Liver (tissue), 9 donors: ENCODE results near the gene PIK3R3. TPM values are rescaled to one million over a fixed set of nuclear protein-coding genes. Genes with fewer than 3 reads are reported as not detected.

Experiments used
- DNase-seq: peaks from one replicate; pipeline ENCODE4 v3.0.0-alpha.2; 2017; ENCODE audit warnings: low spot score
- H3K27ac ChIP-seq, 2 donors: one replicate each; pipeline ENCODE4 v1.7.0; 2013; ENCODE audit warnings: inconsistent platforms in 2 of 2, low read length in 2 of 2, control low read depth in 1 of 2, low read depth in 1 of 2, mild to moderate bottlenecking in 1 of 2
- H3K27me3 ChIP-seq, 4 donors: one replicate each; pipeline versions ENCODE4 v1.6.1 to v1.7.0; 2013; ENCODE audit warnings: low read length in 3 of 4, inconsistent platforms in 1 of 4, mild to moderate bottlenecking in 1 of 4, moderate library complexity in 1 of 4; ENCODE audit not compliant: control insufficient read depth in 4 of 4, insufficient read depth in 4 of 4
- H3K36me3 ChIP-seq, 4 donors: one replicate each; pipeline versions ENCODE4 v1.6.1 to v1.7.0; 2013; ENCODE audit warnings: low read length in 3 of 4, mild to moderate bottlenecking in 3 of 4, low read depth in 1 of 4, moderate library complexity in 1 of 4; ENCODE audit not compliant: control insufficient read depth in 4 of 4, insufficient read depth in 3 of 4
- H3K4me1 ChIP-seq, 4 donors: one replicate each; pipeline versions ENCODE4 v1.6.1 to v1.7.0; 2013; ENCODE audit warnings: low read length in 3 of 4, mild to moderate bottlenecking in 3 of 4, moderate library complexity in 1 of 4; ENCODE audit not compliant: control insufficient read depth in 4 of 4, insufficient read depth in 4 of 4
- H3K4me3 ChIP-seq, 3 donors: one replicate each; pipeline versions ENCODE4 v1.6.1 to v1.7.0; 2013; ENCODE audit warnings: low read length in 3 of 3, control low read depth in 1 of 3, low read depth in 1 of 3, mild to moderate bottlenecking in 1 of 3
- H3K9ac ChIP-seq, 2 donors: one replicate each; pipeline ENCODE4 v1.7.0; 2013; ENCODE audit warnings: low read length in 2 of 2, mild to moderate bottlenecking in 2 of 2, moderate library complexity in 2 of 2, control low read depth in 1 of 2, low read depth in 1 of 2
- H3K9me3 ChIP-seq, 4 donors: one replicate each; pipeline versions ENCODE4 v1.6.1 to v1.7.0; 2013; ENCODE audit warnings: low read length in 3 of 4; ENCODE audit not compliant: control insufficient read depth in 4 of 4
- ATF3 ChIP-seq: IDR thresholded peaks from 2 replicates; pipeline ENCODE4 v1.6.1; 2016; ENCODE audit warnings: antibody characterized with exemption
- EGR1 ChIP-seq, 2 donors: IDR thresholded peaks; 2 replicates each; pipeline ENCODE4 v1.6.1; 2016 to 2018; ENCODE audit warnings: antibody characterized with exemption in 2 of 2, low read depth in 2 of 2
- FOXA1 ChIP-seq: IDR thresholded peaks from 2 replicates; pipeline ENCODE4 v1.6.1; 2016; ENCODE audit warnings: antibody characterized with exemption
- FOXA2 ChIP-seq: IDR thresholded peaks from 2 replicates; pipeline ENCODE4 v1.6.1; 2016; ENCODE audit warnings: antibody characterized with exemption
- GABPA ChIP-seq, 2 donors: IDR thresholded peaks in 1 of 2; conservative IDR thresholded peaks in 1 of 2; 2 replicates each; pipeline ENCODE4 v1.6.1; 2016; ENCODE audit warnings: antibody characterized with exemption in 2 of 2, mild to moderate bottlenecking in 1 of 2, moderate library complexity in 1 of 2
- HNF4A ChIP-seq, 2 donors: conservative IDR thresholded peaks; 2 replicates each; pipeline ENCODE4 v1.6.1; 2016; ENCODE audit warnings: antibody characterized with exemption in 2 of 2, mild to moderate bottlenecking in 2 of 2
- HNF4G ChIP-seq: IDR thresholded peaks from 2 replicates; pipeline ENCODE4 v1.6.1; 2016; ENCODE audit warnings: antibody characterized with exemption
- JUND ChIP-seq, 2 donors: IDR thresholded peaks; 2 replicates each; pipeline ENCODE4 v1.6.1; 2016; ENCODE audit warnings: antibody characterized with exemption in 2 of 2
- NR2F2 ChIP-seq: IDR thresholded peaks from 2 replicates; pipeline ENCODE4 v1.6.1; 2016; ENCODE audit warnings: antibody characterized with exemption
- RAD21 ChIP-seq, 2 donors: IDR thresholded peaks; 2 replicates each; pipeline ENCODE4 v1.6.1; 2016; ENCODE audit warnings: antibody characterized with exemption in 2 of 2, mild to moderate bottlenecking in 2 of 2
- REST ChIP-seq: IDR thresholded peaks from 2 replicates; pipeline ENCODE4 v1.6.1; 2016; ENCODE audit warnings: antibody characterized with exemption, mild to moderate bottlenecking
- RXRA ChIP-seq, 2 donors: IDR thresholded peaks; 2 replicates each; pipeline ENCODE4 v1.6.1; 2017 to 2018; ENCODE audit warnings: antibody characterized with exemption in 2 of 2, mild to moderate bottlenecking in 1 of 2
- SP1 ChIP-seq: IDR thresholded peaks from 2 replicates; pipeline ENCODE4 v1.6.1; 2018; ENCODE audit warnings: antibody characterized with exemption, mild to moderate bottlenecking
- TAF1 ChIP-seq: conservative IDR thresholded peaks from 2 replicates; pipeline ENCODE4 v1.6.1; 2016; ENCODE audit warnings: antibody characterized with exemption, mild to moderate bottlenecking
- WGBS: extraction: QIAGEN DNeasy Blood & Tissue Kit; methylation state at CpG from one replicate; pipeline ENCODE4 v1.1.7; 2013; 5-methylcytosine and 5-hydroxymethylcytosine counted together
- polyA plus RNA-seq, 2 donors: library from polyadenylated mRNA; stranded (reverse) in 1 of 2; unstranded in 1 of 2; fragments of 200-250 nt in 1 of 2; fragments of >200 nt in 1 of 2; fragmentation: Nextera tagmentation in 1 of 2; extraction: Ambion mirVana in 1 of 2; gene quantifications; one replicate each; pipeline versions ENCODE4 v1.2.1 to v1.2.3, GENCODE V29; 2013 to 2015
- total RNA-seq, 2 donors: library from RNA; depleted of rRNA; stranded (reverse); fragments of >200 nt; gene quantifications; one replicate each; pipeline ENCODE4 v1.2.3, GENCODE V29; 2014
- TF ChIP-seq, protein P1 (sequence below): IDR thresholded peaks from 2 replicates; pipeline ENCODE4 v1.6.1; 2016; ENCODE audit warnings: antibody characterized with exemption
- TF ChIP-seq, protein P2 (sequence below): fragments of 150-350 bp; IDR thresholded peaks from 2 replicates; pipeline ENCODE4 v1.5.1; 2017; ENCODE audit warnings: improper control_type of control experiment, low read depth, low read length; ENCODE audit not compliant: missing input control
- donor health status: healthy.
- donor health status: healthy.
- donor health status: healthy.
- donor health status: healthy.
- donor health status: healthy.

Gene PIK3R3
- total and polyA plus RNA-seq, 4 donors = 1.5 to 4.6 (median 2.7) TPM

DNA sequence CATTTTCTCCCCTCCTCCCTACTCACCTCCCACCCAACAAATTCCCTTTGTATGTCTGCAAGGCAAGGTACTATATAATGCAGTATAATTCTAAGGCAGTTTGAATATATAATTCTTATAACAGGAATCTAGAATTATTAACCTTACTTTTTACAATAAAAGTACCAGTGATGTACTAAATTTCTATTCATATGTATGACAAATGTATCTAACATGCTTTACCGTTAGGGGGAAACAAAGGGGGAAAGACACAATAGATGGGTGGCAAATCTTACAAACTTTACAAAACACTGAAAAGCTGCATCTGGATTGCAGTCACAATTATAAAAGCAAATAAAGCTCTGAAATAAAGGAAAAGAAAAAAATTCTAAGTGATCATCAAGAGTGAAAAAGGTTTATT lies 2.3 kb downstream of the PIK3R3 start:
- Histone ChIP-seq H3K9me3 (no peaks in the 10 kb centered on the region), H3K4me1 (peaks cover 4 to 27% (median 9%) of the 10 kb centered on the region in 4 donors), H3K36me3 (no peaks in the 10 kb centered on the region), H3K27ac (no peak overlapping the region), H3K27me3 (peaks cover 0 to 4% (median 0%) of the 10 kb centered on the region in 4 donors), H3K9ac (peak overlapping the region in 1 of 2 donors; percentile 7), H3K4me3 (peak overlapping the region in 1 of 3 donors; percentile 87)
- DNase-seq = no peak
- TF ChIP-seq, protein P1, sequence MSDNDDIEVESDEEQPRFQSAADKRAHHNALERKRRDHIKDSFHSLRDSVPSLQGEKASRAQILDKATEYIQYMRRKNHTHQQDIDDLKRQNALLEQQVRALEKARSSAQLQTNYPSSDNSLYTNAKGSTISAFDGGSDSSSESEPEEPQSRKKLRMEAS = no peak
- TF ChIP-seq, protein P2, sequence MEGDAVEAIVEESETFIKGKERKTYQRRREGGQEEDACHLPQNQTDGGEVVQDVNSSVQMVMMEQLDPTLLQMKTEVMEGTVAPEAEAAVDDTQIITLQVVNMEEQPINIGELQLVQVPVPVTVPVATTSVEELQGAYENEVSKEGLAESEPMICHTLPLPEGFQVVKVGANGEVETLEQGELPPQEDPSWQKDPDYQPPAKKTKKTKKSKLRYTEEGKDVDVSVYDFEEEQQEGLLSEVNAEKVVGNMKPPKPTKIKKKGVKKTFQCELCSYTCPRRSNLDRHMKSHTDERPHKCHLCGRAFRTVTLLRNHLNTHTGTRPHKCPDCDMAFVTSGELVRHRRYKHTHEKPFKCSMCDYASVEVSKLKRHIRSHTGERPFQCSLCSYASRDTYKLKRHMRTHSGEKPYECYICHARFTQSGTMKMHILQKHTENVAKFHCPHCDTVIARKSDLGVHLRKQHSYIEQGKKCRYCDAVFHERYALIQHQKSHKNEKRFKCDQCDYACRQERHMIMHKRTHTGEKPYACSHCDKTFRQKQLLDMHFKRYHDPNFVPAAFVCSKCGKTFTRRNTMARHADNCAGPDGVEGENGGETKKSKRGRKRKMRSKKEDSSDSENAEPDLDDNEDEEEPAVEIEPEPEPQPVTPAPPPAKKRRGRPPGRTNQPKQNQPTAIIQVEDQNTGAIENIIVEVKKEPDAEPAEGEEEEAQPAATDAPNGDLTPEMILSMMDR = no peak
- TF ChIP-seq FOXA2 = no peak
- TF ChIP-seq TAF1 = no peak
- no peak for TF ChIP-seq RAD21 (IDR thresholded peaks at IDR 0.05)
- no peak for TF ChIP-seq ATF3
- no peak for TF ChIP-seq FOXA1
- TF ChIP-seq NR2F2 = no peak
- no peak for TF ChIP-seq HNF4G
- TF ChIP-seq JUND (IDR thresholded peaks at IDR 0.05) = no peak
- no peak for TF ChIP-seq HNF4A (conservative IDR thresholded peaks at IDR 0.05)
- no peak for TF ChIP-seq RXRA (IDR thresholded peaks at IDR 0.05)
- TF ChIP-seq EGR1 (IDR thresholded peaks at IDR 0.05; ENCODE audit: low read depth in 2 of 2) = no peak
- 64% methylated on average over 1 of the region's 1 CpG for WGBS

- no peak overlapping the region for H3K4me3 ChIP-seq
- DNase-seq = no peak
- H3K9ac ChIP-seq = no peak overlapping the region
- H3K36me3 ChIP-seq = no peaks in the 10 kb centered on the region
- no peak overlapping the region for H3K27ac ChIP-seq
- H3K27me3 ChIP-seq = peaks cover 0 to 4% (median 0%) of the 10 kb centered on the region in 4 donors
- H3K4me1 ChIP-seq = peaks cover 4 to 25% (median 7%) of the 10 kb centered on the region in 4 donors
- H3K9me3 ChIP-seq = no peaks in the 10 kb centered on the region
- TF ChIP-seq GABPA (IDR thresholded peaks at IDR 0.05 in 1 of 2, conservative IDR thresholded peaks at IDR 0.05 in 1 of 2) = no peak
- no peak for TF ChIP-seq RXRA (IDR thresholded peaks at IDR 0.05)
- no peak for TF ChIP-seq FOXA2
- 94% methylated on average over 3 of the region's 3 CpGs for WGBS
Observed at GRCh38 chr1:46128344-46128743, 4.1 kb downstream of the PIK3R3 start.

GRCh38 chr1:46118856-46119255 lies 13.6 kb downstream of the PIK3R3 start:
- no peak for TF ChIP-seq SP1
- no peak for TF ChIP-seq REST
- TF ChIP-seq RXRA (IDR thresholded peaks at IDR 0.05) = no peak
- no peak for TF ChIP-seq TAF1
- no peak for TF ChIP-seq ATF3
- no peak for TF ChIP-seq FOXA2
- TF ChIP-seq JUND (IDR thresholded peaks at IDR 0.05) = no peak
- no peak overlapping the region for H3K9ac ChIP-seq
- no peak for DNase-seq
- no peak overlapping the region for H3K4me3 ChIP-seq
- H3K9me3 ChIP-seq = no peaks in the 10 kb centered on the region
- no peaks in the 10 kb centered on the region for H3K36me3 ChIP-seq
- H3K4me1 ChIP-seq = no peaks in the 10 kb centered on the region
- no peak overlapping the region for H3K27ac ChIP-seq
- no peaks in the 10 kb centered on the region for H3K27me3 ChIP-seq
